ENCODE results near the gene SPAG16.

DNA sequence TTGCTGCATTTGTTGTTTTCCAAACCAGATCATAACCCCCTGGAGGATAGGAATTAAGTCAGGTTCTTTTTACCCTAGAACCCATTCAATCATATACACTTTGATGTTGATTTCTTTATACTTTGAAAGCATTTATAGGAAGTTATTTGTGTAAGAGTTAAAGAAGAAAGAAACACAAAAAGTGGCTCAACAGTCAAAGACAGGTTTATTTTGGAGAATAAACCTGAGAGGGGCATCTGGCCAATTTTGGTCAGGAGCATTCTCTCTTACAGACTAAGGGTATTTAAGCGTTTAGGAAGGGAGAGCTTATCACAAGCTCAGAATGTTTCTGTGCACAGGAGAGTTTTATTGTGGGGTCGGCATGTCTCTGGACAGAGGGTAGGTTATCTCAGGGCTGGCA lies 398.0 kb downstream of the SPAG16 start:
- TF ChIP-seq, protein P1, sequence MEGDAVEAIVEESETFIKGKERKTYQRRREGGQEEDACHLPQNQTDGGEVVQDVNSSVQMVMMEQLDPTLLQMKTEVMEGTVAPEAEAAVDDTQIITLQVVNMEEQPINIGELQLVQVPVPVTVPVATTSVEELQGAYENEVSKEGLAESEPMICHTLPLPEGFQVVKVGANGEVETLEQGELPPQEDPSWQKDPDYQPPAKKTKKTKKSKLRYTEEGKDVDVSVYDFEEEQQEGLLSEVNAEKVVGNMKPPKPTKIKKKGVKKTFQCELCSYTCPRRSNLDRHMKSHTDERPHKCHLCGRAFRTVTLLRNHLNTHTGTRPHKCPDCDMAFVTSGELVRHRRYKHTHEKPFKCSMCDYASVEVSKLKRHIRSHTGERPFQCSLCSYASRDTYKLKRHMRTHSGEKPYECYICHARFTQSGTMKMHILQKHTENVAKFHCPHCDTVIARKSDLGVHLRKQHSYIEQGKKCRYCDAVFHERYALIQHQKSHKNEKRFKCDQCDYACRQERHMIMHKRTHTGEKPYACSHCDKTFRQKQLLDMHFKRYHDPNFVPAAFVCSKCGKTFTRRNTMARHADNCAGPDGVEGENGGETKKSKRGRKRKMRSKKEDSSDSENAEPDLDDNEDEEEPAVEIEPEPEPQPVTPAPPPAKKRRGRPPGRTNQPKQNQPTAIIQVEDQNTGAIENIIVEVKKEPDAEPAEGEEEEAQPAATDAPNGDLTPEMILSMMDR (IDR thresholded peaks at IDR 0.05; ENCODE audit: low read depth, low read length) = no peak
- no peak for TF ChIP-seq POLR2A (IDR thresholded peaks at IDR 0.05; ENCODE audit: extremely low read depth, insufficient read length)

All from NB4 (cell line).